ENCODE results near the gene ANKLE1. TPM values are rescaled to one million over a fixed set of nuclear protein-coding genes. Genes with fewer than 3 reads are reported as not detected.

The ANKLE1 gene
- polyA plus RNA-seq, 1 donor (not counting 4 experiments of a cell fraction or from before 2014, with no cell fraction given): 0.30 TPM

DNA sequence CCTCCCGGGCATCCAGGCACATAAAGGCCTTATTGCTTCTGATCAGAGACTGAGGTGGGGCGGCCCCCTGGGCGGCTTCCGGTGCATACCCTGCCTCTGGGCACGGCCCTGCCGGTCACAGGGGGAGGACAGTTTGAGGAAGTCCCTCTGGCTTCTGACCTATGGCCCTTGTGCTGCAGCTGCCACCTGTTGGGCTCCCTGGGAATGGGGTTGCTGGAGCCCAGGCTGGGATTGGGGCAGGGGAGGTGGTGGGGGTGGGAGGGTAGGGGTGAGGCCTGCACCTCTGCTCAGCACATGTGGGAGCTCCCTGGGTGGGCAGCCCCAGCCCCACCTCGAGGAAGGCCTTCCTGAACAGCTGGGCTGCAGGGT lies 42.2 kb downstream of the ANKLE1 start:
- Histone ChIP-seq H3K9me3 (ENCODE audit: control insufficient read depth, low read depth, low read length) (no peaks in the 10 kb centered on the region), H3K4me2 (ENCODE audit: control insufficient read depth, extremely low read depth, insufficient read depth, low read depth, low read length) (no peak overlapping the region), H3K27ac (ENCODE audit: control insufficient read depth, insufficient read depth, low read length) (no peak overlapping the region), H3K4me1 (ENCODE audit: control insufficient read depth, extremely low read depth, insufficient read depth, low read length) (peaks cover 8% of the 10 kb centered on the region), H4K20me1 (ENCODE audit: control insufficient read depth, extremely low read depth, insufficient read depth, low read length) (no peaks in the 10 kb centered on the region), H3K9me1 (ENCODE audit: control insufficient read depth, extremely low read depth, insufficient read depth, low read length) (no peaks in the 10 kb centered on the region), H3K4me3 (ENCODE audit: control insufficient read depth in 2 of 3, extremely low read depth in 1 of 3, insufficient read depth in 2 of 3, low read depth in 1 of 3, low read length in 3 of 3) (no peak overlapping the region), H3K27me3 (ENCODE audit: control insufficient read depth, extremely low read depth, insufficient read depth, low read length) (peaks cover 2% of the 10 kb centered on the region), H3K79me2 (ENCODE audit: control insufficient read depth, insufficient read depth, low read length) (no peaks in the 10 kb centered on the region), H2AFZ (ENCODE audit: control insufficient read depth, low read length) (no peak overlapping the region), H3K36me3 (ENCODE audit: control insufficient read depth in 2 of 2, extremely low read depth in 1 of 2, insufficient read depth in 2 of 2, low read length in 2 of 2) (peaks cover 19% of the 10 kb centered on the region in 2 experiments), H3K9ac (ENCODE audit: control insufficient read depth, extremely low read depth, insufficient read depth, low read length) (no peak overlapping the region)
- FAIRE-seq (no peak), DNase-seq (ENCODE audit: low read depth, low spot score) (no peak)
- TF ChIP-seq EZH2 (IDR thresholded peaks at IDR 0.05; ENCODE audit: low read length): no peak
- TF ChIP-seq, protein P1, sequence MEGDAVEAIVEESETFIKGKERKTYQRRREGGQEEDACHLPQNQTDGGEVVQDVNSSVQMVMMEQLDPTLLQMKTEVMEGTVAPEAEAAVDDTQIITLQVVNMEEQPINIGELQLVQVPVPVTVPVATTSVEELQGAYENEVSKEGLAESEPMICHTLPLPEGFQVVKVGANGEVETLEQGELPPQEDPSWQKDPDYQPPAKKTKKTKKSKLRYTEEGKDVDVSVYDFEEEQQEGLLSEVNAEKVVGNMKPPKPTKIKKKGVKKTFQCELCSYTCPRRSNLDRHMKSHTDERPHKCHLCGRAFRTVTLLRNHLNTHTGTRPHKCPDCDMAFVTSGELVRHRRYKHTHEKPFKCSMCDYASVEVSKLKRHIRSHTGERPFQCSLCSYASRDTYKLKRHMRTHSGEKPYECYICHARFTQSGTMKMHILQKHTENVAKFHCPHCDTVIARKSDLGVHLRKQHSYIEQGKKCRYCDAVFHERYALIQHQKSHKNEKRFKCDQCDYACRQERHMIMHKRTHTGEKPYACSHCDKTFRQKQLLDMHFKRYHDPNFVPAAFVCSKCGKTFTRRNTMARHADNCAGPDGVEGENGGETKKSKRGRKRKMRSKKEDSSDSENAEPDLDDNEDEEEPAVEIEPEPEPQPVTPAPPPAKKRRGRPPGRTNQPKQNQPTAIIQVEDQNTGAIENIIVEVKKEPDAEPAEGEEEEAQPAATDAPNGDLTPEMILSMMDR (optimal IDR thresholded peaks at IDR 0.05 in 1 of 3, IDR thresholded peaks at IDR 0.05 in 1 of 3, conservative IDR thresholded peaks at IDR 0.05 in 1 of 3; ENCODE audit: extremely low read depth in 1 of 3, insufficient read depth in 2 of 3, low read length in 3 of 3): no peak
- dilution Hi-C loops (cut with MboI; ENCODE audit: extremely low pct_ligation_motif_present, low sequenced_read_pairs): no loop called here

DNA sequence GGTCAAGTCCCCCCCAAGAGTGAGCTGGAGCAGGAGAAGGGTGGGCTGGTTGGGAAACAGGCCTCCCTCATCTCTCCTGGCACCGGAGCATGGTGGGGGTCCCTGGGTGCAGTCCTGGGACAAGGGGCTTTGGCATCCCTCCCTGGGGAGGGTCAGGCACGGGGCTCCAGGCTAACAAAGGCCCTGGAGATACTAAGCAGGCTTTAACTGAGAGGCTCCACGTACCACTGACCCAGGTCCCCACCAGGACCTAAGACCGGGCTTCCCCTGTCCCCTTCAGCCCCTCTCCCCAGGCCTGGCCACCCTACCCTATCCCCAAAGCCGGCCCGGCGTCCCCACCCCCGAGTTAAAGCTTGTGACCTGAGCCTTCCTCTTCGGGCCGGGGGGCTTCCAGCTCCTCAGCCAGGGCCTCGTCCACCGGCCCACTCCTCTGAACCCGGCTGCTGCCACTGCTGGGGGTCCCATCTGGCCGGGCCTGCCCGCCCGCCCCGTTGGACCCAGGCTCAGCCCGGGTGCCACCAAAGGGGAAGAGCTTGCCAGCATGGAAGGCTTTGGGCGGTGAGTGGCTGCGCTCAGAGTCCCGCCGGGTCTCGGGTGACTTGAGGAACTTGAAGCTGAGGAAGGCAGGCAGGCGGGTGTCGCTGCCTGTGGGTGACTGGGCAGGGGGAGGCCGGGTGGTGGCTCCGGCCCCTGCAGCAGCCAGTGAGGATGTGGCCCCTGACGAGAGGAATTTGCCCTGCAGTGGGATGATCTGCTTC lies 42.8 kb downstream of the ANKLE1 start:
- H3K27ac ChIP-seq (ENCODE audit: control insufficient read depth, insufficient read depth, low read length): no peak overlapping the region
- H3K4me3 ChIP-seq (ENCODE audit: control insufficient read depth in 2 of 3, extremely low read depth in 1 of 3, insufficient read depth in 2 of 3, low read depth in 1 of 3, low read length in 3 of 3): no peak overlapping the region
- no peak for FAIRE-seq

More for the DNA sequence above, 42.8 kb downstream of the ANKLE1 start:
- Histone ChIP-seq H3K9ac (ENCODE audit: control insufficient read depth, extremely low read depth, insufficient read depth, low read length) (no peak overlapping the region), H3K79me2 (ENCODE audit: control insufficient read depth, insufficient read depth, low read length) (no peaks in the 10 kb centered on the region), H3K4me1 (ENCODE audit: control insufficient read depth, extremely low read depth, insufficient read depth, low read length) (peaks cover 13% of the 10 kb centered on the region), H2AFZ (ENCODE audit: control insufficient read depth, low read length) (no peak overlapping the region), H3K4me2 (ENCODE audit: control insufficient read depth, extremely low read depth, insufficient read depth, low read depth, low read length) (no peak overlapping the region), H3K36me3 (ENCODE audit: control insufficient read depth in 2 of 2, extremely low read depth in 1 of 2, insufficient read depth in 2 of 2, low read length in 2 of 2) (peaks cover 18 to 19% of the 10 kb centered on the region in 2 experiments), H3K9me3 (ENCODE audit: control insufficient read depth, low read depth, low read length) (no peaks in the 10 kb centered on the region), H3K9me1 (ENCODE audit: control insufficient read depth, extremely low read depth, insufficient read depth, low read length) (no peaks in the 10 kb centered on the region), H3K27me3 (ENCODE audit: control insufficient read depth, extremely low read depth, insufficient read depth, low read length) (peaks cover 8% of the 10 kb centered on the region), H4K20me1 (ENCODE audit: control insufficient read depth, extremely low read depth, insufficient read depth, low read length) (no peaks in the 10 kb centered on the region)
- TF ChIP-seq EZH2 (IDR thresholded peaks at IDR 0.05; ENCODE audit: low read length): no peak
- TF ChIP-seq, protein P1 (optimal IDR thresholded peaks at IDR 0.05 in 1 of 3, IDR thresholded peaks at IDR 0.05 in 1 of 3, conservative IDR thresholded peaks at IDR 0.05 in 1 of 3; ENCODE audit: extremely low read depth in 1 of 3, insufficient read depth in 2 of 3, low read length in 3 of 3): no peak
- dilution Hi-C loops (cut with MboI; ENCODE audit: extremely low pct_ligation_motif_present, low sequenced_read_pairs): no loop called here
- DNase-seq (ENCODE audit: low read depth, low spot score): no peak
